ENCODE results near the gene TAAR8. TPM values are rescaled to one million over a fixed set of nuclear protein-coding genes. Genes with fewer than 3 reads are reported as not detected.
A peak's percentile ranks its signal among the peaks of the same experiment; 100 is the strongest.
"Not testable (repeated sequence)": the region's sequence is repeated elsewhere in the genome, so short reads cannot be mapped to it uniquely, and the experiment has no call there.

The TAAR8 gene
- total RNA-seq, 1 donor from 2014 or later = not detected

GRCh38 chr6:132524646-132525045, 27.8 kb upstream of the TAAR8 start:
- Histone ChIP-seq H3K9me3 (no peaks in the 10 kb centered on the region), H3K27ac (no peak overlapping the region), H3K4me3 (no peak overlapping the region), H3K36me3 (no peaks in the 10 kb centered on the region), H3K4me1 (no peaks in the 10 kb centered on the region), H3K27me3 (no peaks in the 10 kb centered on the region)
- intact Hi-C loops (cut with DNase I) = no loop called here
- no peak for DNase-seq (ENCODE audit: extremely low spot score in 2 of 2)
- TF ChIP-seq CTCF (IDR thresholded peaks at IDR 0.05) = no peak
- no peak for TF ChIP-seq POLR2AphosphoS5 (IDR thresholded peaks at IDR 0.05; ENCODE audit: insufficient read depth in 1 of 2, low read depth in 1 of 2)
- TF ChIP-seq POLR2A (IDR thresholded peaks at IDR 0.05) = no peak

GRCh38 chr6:132525866-132526265, 26.6 kb upstream of the TAAR8 start:
- intact Hi-C loops (cut with DNase I) = no loop called here
- TF ChIP-seq CTCF (IDR thresholded peaks at IDR 0.05) (no peak), POLR2AphosphoS5 (IDR thresholded peaks at IDR 0.05; ENCODE audit: insufficient read depth in 1 of 2, low read depth in 1 of 2) (no peak), POLR2A (IDR thresholded peaks at IDR 0.05) (no peak)
- Histone ChIP-seq H3K9me3 (no peaks in the 10 kb centered on the region), H3K4me1 (no peaks in the 10 kb centered on the region), H3K4me3 (no peak overlapping the region), H3K27me3 (no peaks in the 10 kb centered on the region), H3K36me3 (no peaks in the 10 kb centered on the region), H3K27ac (no peak overlapping the region)
- no peak for DNase-seq (ENCODE audit: extremely low spot score in 2 of 2)

GRCh38 chr6:132526461-132526860, 26.0 kb upstream of the TAAR8 start:
- no peak for DNase-seq (ENCODE audit: extremely low spot score in 2 of 2)
- TF ChIP-seq CTCF (IDR thresholded peaks at IDR 0.05) (no peak), POLR2AphosphoS5 (IDR thresholded peaks at IDR 0.05; ENCODE audit: insufficient read depth in 1 of 2, low read depth in 1 of 2) (no peak), POLR2A (IDR thresholded peaks at IDR 0.05) (no peak)
- intact Hi-C loops (cut with DNase I) = no loop called here
- Histone ChIP-seq H3K9me3 (no peaks in the 10 kb centered on the region), H3K27ac (no peak overlapping the region), H3K36me3 (no peaks in the 10 kb centered on the region), H3K4me3 (no peak overlapping the region), H3K4me1 (no peaks in the 10 kb centered on the region), H3K27me3 (no peaks in the 10 kb centered on the region)

GRCh38 chr6:132527791-132528190, 24.7 kb upstream of the TAAR8 start:
- H3K9me3 ChIP-seq = no peaks in the 10 kb centered on the region
- H3K36me3 ChIP-seq = no peaks in the 10 kb centered on the region
- intact Hi-C loops (cut with DNase I) = no loop called here
- no peak overlapping the region for H3K27ac ChIP-seq
- no peaks in the 10 kb centered on the region for H3K4me1 ChIP-seq
- H3K4me3 ChIP-seq = no peak overlapping the region
- TF ChIP-seq CTCF (IDR thresholded peaks at IDR 0.05) = no peak
- TF ChIP-seq POLR2A (IDR thresholded peaks at IDR 0.05) = no peak
- no peak for TF ChIP-seq POLR2AphosphoS5 (IDR thresholded peaks at IDR 0.05; ENCODE audit: insufficient read depth in 1 of 2, low read depth in 1 of 2)
- H3K27me3 ChIP-seq = no peaks in the 10 kb centered on the region
- DNase-seq (ENCODE audit: extremely low spot score in 2 of 2) = no peak

GRCh38 chr6:132530293-132530974, 22.0 kb upstream of the TAAR8 start:
- Histone ChIP-seq H3K4me3 (no peak overlapping the region), H3K36me3 (no peaks in the 10 kb centered on the region), H3K4me1 (no peaks in the 10 kb centered on the region), H3K27ac (no peak overlapping the region), H3K27me3 (no peaks in the 10 kb centered on the region), H3K9me3 (no peaks in the 10 kb centered on the region)
- no peak for DNase-seq (ENCODE audit: extremely low spot score in 2 of 2)
- no peak for TF ChIP-seq POLR2A (IDR thresholded peaks at IDR 0.05)
- peak; percentile 66 to 79 (median 77) for TF ChIP-seq CTCF (IDR thresholded peaks at IDR 0.05)
- TF ChIP-seq POLR2AphosphoS5 (IDR thresholded peaks at IDR 0.05; ENCODE audit: insufficient read depth in 1 of 2, low read depth in 1 of 2) = peak in 1 of 2 donors; percentile 16
- intact Hi-C loops (cut with DNase I) = no loop called here

- H3K36me3 ChIP-seq; H3K4me1 ChIP-seq; H3K9me3 ChIP-seq; H3K27me3 ChIP-seq; H3K4me3 ChIP-seq; H3K27ac ChIP-seq; intact Hi-C loops (cut with DNase I); DNase-seq (ENCODE audit: extremely low spot score in 2 of 2): not testable (repeated sequence)
Observed at GRCh38 chr6:132534546-132534945, 17.9 kb upstream of the TAAR8 start.

Data from vagina (tissue), 2 donors.